K562 (cell line): ENCODE measurements around the gene MDN1. TPM values are rescaled to one million over a fixed set of nuclear protein-coding genes. Genes with fewer than 3 reads are reported as not detected.

Experiments
- CCNT2 ChIP-seq: IDR thresholded peaks from 2 replicates; pipeline ENCODE4 v1.6.1; 2011; ENCODE audit warnings: borderline replicate concordance, low read depth, mild to moderate bottlenecking, moderate library complexity, mixed read lengths, low read length; ENCODE audit not compliant: insufficient read length; ENCODE audit errors: extremely low read depth
- GABPB1 ChIP-seq: sonication (generic); formaldehyde crosslinking; IDR thresholded peaks from 2 replicates; pipeline ENCODE4 v1.8.0; 2022; ENCODE audit warnings: mild to moderate bottlenecking, missing genetic modification reagents
- JUND ChIP-seq, 2 experiments: IDR thresholded peaks; 2 replicates in 1 of 2; 3 replicates in 1 of 2; pipeline ENCODE4 v1.6.1; 2011; ENCODE audit warnings: borderline replicate concordance in 2 of 2, low read depth in 2 of 2, low read length in 2 of 2, improper control_type of control experiment in 1 of 2, missing biosample characterization in 1 of 2, missing genetic modification characterization in 1 of 2, missing genetic modification reagents in 1 of 2
- KLF6 ChIP-seq: fragments of 250-450 bp; sonication (Bioruptor Pico); IDR thresholded peaks from 2 replicates; pipeline ENCODE4 v1.4.0; 2020; ENCODE audit warnings: mild to moderate bottlenecking, moderate library complexity, borderline replicate concordance
- MXI1 ChIP-seq: IDR thresholded peaks from 2 replicates; pipeline ENCODE4 v1.6.1; 2011; ENCODE audit warnings: low read depth, mild to moderate bottlenecking, improper control_type of control experiment, low read length
- NCOA6 ChIP-seq: fragments of 450-650 bp; IDR thresholded peaks from 2 replicates; pipeline ENCODE4 v1.6.1; 2017; ENCODE audit warnings: mild to moderate bottlenecking
- WHSC1 ChIP-seq: IDR thresholded peaks from one replicate; pipeline ENCODE4 v1.6.1; 2012; ENCODE audit warnings: low read length, control low read depth, inconsistent platforms
- ZBTB17 ChIP-seq: fragments of 450-650 bp; formaldehyde crosslinking; IDR thresholded peaks from 2 replicates; pipeline ENCODE4 v1.4.0; 2020; ENCODE audit warnings: mild to moderate bottlenecking
- ZNF398 ChIP-seq: fragments of 250-450 bp; sonication (Bioruptor Pico); IDR thresholded peaks from 2 replicates; pipeline ENCODE4 v1.8.0; 2021; ENCODE audit warnings: moderate library complexity, mild to moderate bottlenecking, inconsistent platforms
- polyA plus RNA-seq, 8 experiments: library from polyadenylated mRNA; depleted of rRNA in 4 of 8; stranded (reverse) in 5 of 8; unstranded in 3 of 8; fragments of >200 nt; fragmentation: Nextera tagmentation in 2 of 8; fragmentation: Illumina TruSeq in 1 of 8; extraction: Ambion mirVana in 2 of 8; extraction: Trizol in 1 of 8; gene quantifications; 2 replicates each; pipeline versions ENCODE4 v1.2.1 to v1.2.3, GENCODE V29; 2011 to 2014; ENCODE audit warnings: inconsistent platforms in 1 of 8, missing spikeins in 1 of 8
- total RNA-seq, 7 experiments: library from RNA; depleted of rRNA in 6 of 7; stranded (reverse); fragments of >200 nt in 6 of 7; fragmentation: Illumina TruSeq in 2 of 7; extraction: Trizol in 2 of 7; gene quantifications; 2 replicates each; pipeline versions ENCODE4 v1.2.1 to v1.2.3, GENCODE V29; 2011 to 2021; ENCODE audit warnings: low replicate concordance in 1 of 7
- TF ChIP-seq, protein P1 (sequence below): fragments of 250-450 bp; sonication (Bioruptor Pico); IDR thresholded peaks from 2 replicates; pipeline ENCODE4 v1.5.0; 2021
- TF ChIP-seq, protein P2 (sequence below): fragments of 250-450 bp; sonication (Bioruptor Pico); IDR thresholded peaks from 2 replicates; pipeline ENCODE4 v1.9.0; 2021; ENCODE audit warnings: mild to moderate bottlenecking
- TF ChIP-seq, protein P3 (sequence below), 2 experiments: fragments of 450-650 bp in 1 of 2; sonication (generic) in 1 of 2; formaldehyde crosslinking in 1 of 2; IDR thresholded peaks in 1 of 2; conservative IDR thresholded peaks in 1 of 2; 2 replicates each; pipeline versions ENCODE4 v1.6.1 to v1.8.1; 2016 to 2023; ENCODE audit warnings: mild to moderate bottlenecking in 2 of 2, moderate library complexity in 2 of 2, inconsistent platforms in 1 of 2, missing genetic modification reagents in 1 of 2

The MDN1 gene
- total and polyA plus RNA-seq, 9 of the 15 experiments (the other 6 are each of a cell fraction or from before 2014, with no cell fraction given): 25.6 to 93.6 (median 43.0) TPM

- no peak for TF ChIP-seq ZNF398 (CRISPR knock-in tag)
- peak; percentile 90 for TF ChIP-seq GABPB1
- TF ChIP-seq NCOA6: 0 out of 2 replicates have a peak, but pooled peaks have one; percentile 14
- TF ChIP-seq, protein P1, sequence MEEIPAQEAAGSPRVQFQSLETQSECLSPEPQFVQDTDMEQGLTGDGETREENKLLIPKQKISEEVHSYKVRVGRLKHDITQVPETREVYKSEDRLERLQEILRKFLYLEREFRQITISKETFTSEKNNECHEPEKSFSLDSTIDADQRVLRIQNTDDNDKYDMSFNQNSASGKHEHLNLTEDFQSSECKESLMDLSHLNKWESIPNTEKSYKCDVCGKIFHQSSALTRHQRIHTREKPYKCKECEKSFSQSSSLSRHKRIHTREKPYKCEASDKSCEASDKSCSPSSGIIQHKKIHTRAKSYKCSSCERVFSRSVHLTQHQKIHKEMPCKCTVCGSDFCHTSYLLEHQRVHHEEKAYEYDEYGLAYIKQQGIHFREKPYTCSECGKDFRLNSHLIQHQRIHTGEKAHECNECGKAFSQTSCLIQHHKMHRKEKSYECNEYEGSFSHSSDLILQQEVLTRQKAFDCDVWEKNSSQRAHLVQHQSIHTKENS (CRISPR knock-in tag): no peak
- peak; percentile 70; the same call in 1 of the 2 replicates for TF ChIP-seq ZBTB17 (CRISPR knock-in tag)
- TF ChIP-seq, protein P2, sequence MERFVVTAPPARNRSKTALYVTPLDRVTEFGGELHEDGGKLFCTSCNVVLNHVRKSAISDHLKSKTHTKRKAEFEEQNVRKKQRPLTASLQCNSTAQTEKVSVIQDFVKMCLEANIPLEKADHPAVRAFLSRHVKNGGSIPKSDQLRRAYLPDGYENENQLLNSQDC (CRISPR knock-in tag): no peak
- no peak for TF ChIP-seq WHSC1
- TF ChIP-seq, protein P3, sequence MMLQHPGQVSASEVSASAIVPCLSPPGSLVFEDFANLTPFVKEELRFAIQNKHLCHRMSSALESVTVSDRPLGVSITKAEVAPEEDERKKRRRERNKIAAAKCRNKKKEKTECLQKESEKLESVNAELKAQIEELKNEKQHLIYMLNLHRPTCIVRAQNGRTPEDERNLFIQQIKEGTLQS (IDR thresholded peaks at IDR 0.05): no peak
- TF ChIP-seq, protein P3 (CRISPR knock-in tag; conservative IDR thresholded peaks at IDR 0.05): no peak
- TF ChIP-seq JUND (IDR thresholded peaks at IDR 0.05; ENCODE audit: borderline replicate concordance, low read depth, low read length): peak; percentile 1; the same call in 1 of the 2 replicates
- peak; percentile 38; the same call in 1 of the 3 replicates for TF ChIP-seq JUND (tag; IDR thresholded peaks at IDR 0.05; ENCODE audit: borderline replicate concordance, low read depth, low read length)
- peak; percentile 43 for TF ChIP-seq CCNT2
- no peak for TF ChIP-seq KLF6
- no peak for TF ChIP-seq MXI1
Observed at GRCh38 chr6:89638320-89639195, 181.0 kb downstream of the MDN1 start, which contains the start of gene LYRM2 (continued).
